C1 segment of cervical spinal cord (tissue), 14 donors: ENCODE measurements around the gene GSKIP.
"Not testable (repeated sequence)": the region's sequence is repeated elsewhere in the genome, so short reads cannot be mapped to it uniquely, and the experiment has no call there.

Experiments
- DNase-seq, 14 donors: peaks; one replicate each; lab custom pipeline; 2025; lab: John Stamatoyannopoulos, UW

The GSKIP gene

GRCh38 chr14:96362965-96363750 lies at the start of gene GSKIP, which contains the start of gene ATG2B:
Gene GSKIP (plus strand): TSS chr14:96363526. CDS start chr14:96382248, 18,722 bp downstream.
Gene ATG2B (minus strand): TSS chr14:96363341. CDS start chr14:96362976, 365 bp downstream.
- DNase-seq, result peak; percentile 25 to 95 (median 92)

GRCh38 chr14:96316087-96316486 lies 47.2 kb upstream of the GSKIP start:
- DNase-seq, result no peak

- no peak for DNase-seq
Measured at GRCh38 chr14:96318836-96319235, 44.5 kb upstream of the GSKIP start.

GRCh38 chr14:96320605-96321004 lies 42.7 kb upstream of the GSKIP start:
- DNase-seq, result no peak

- no peak for DNase-seq
Measured at GRCh38 chr14:96324219-96324618, 39.1 kb upstream of the GSKIP start.

- no peak for DNase-seq
Measured at GRCh38 chr14:96338551-96338950, 24.8 kb upstream of the GSKIP start.

- no peak for DNase-seq
Measured at GRCh38 chr14:96341323-96341722, 22.0 kb upstream of the GSKIP start.

GRCh38 chr14:96345669-96346068 lies 17.7 kb upstream of the GSKIP start:
- no peak for DNase-seq

GRCh38 chr14:96347957-96348356 lies 15.4 kb upstream of the GSKIP start:
- DNase-seq, result not testable (repeated sequence)

GRCh38 chr14:96349286-96350075 lies 13.8 kb upstream of the GSKIP start:
- no peak for DNase-seq

GRCh38 chr14:96351986-96352385 lies 11.3 kb upstream of the GSKIP start:
- no peak for DNase-seq

- DNase-seq, result no peak
Measured at GRCh38 chr14:96352708-96353107, 10.6 kb upstream of the GSKIP start.

- DNase-seq, result no peak
Measured at GRCh38 chr14:96354246-96354645, 9.1 kb upstream of the GSKIP start.

GRCh38 chr14:96357216-96357615 lies 6.1 kb upstream of the GSKIP start:
- DNase-seq, result no peak

GRCh38 chr14:96359959-96360358 lies 3.4 kb upstream of the GSKIP start:
- DNase-seq, result no peak

GRCh38 chr14:96362071-96362964 lies 1.0 kb upstream of the GSKIP start:
- DNase-seq, result peak in 12 of 14 donors; percentile 9 to 59 (median 34)

- peak in 6 of 14 donors; percentile 21 to 49 (median 38) for DNase-seq
Measured at GRCh38 chr14:96363751-96364336, 518 bp downstream of the GSKIP start.

GRCh38 chr14:96364962-96365361 lies 1.6 kb downstream of the GSKIP start:
- no peak for DNase-seq

- no peak for DNase-seq
Measured at GRCh38 chr14:96368534-96368933, 5.2 kb downstream of the GSKIP start.

GRCh38 chr14:96370528-96370927 lies 7.2 kb downstream of the GSKIP start:
- DNase-seq, result no peak

GRCh38 chr14:96373538-96373937 lies 10.2 kb downstream of the GSKIP start:
- DNase-seq, result no peak
